Thymus (tissue), 11 donors: Measurements from ENCODE around the gene ZC3H8. TPM values are rescaled to one million over a fixed set of nuclear protein-coding genes. Genes with fewer than 3 reads are reported as not detected.
"Not testable (repeated sequence)": the region's sequence is repeated elsewhere in the genome, so short reads cannot be mapped to it uniquely, and the experiment has no call there.

Experiments
- DNase-seq, 9 donors: peaks; one replicate each; pipeline ENCODE4 v3.0.0-alpha.2; 2013; ENCODE audit warnings: low spot score in 9 of 9, low read depth in 6 of 9, missing footprints in 1 of 9
- H3K27ac ChIP-seq, 2 donors: one replicate each; pipeline ENCODE4 v1.5.1; 2013; ENCODE audit warnings: control low read depth in 1 of 2, low read depth in 1 of 2, low read length in 1 of 2, mild to moderate bottlenecking in 1 of 2, moderate library complexity in 1 of 2
- H3K27me3 ChIP-seq, 2 donors: one replicate each; pipeline ENCODE4 v1.5.1; 2013; ENCODE audit warnings: low read length in 1 of 2; ENCODE audit not compliant: control insufficient read depth in 2 of 2, insufficient read depth in 1 of 2
- H3K36me3 ChIP-seq, 2 donors: one replicate each; pipeline ENCODE4 v1.5.1; 2013; ENCODE audit warnings: low read length in 1 of 2, mild to moderate bottlenecking in 1 of 2, moderate library complexity in 1 of 2; ENCODE audit not compliant: control insufficient read depth in 2 of 2, insufficient read depth in 2 of 2
- H3K4me1 ChIP-seq, 2 donors: one replicate each; pipeline ENCODE4 v1.5.1; 2013; ENCODE audit warnings: low read length in 2 of 2; ENCODE audit not compliant: control insufficient read depth in 2 of 2, insufficient read depth in 2 of 2
- H3K4me3 ChIP-seq, 2 donors: one replicate each; pipeline ENCODE4 v1.5.1; 2013; ENCODE audit warnings: low read length in 2 of 2, control low read depth in 1 of 2, mild to moderate bottlenecking in 1 of 2
- H3K9me3 ChIP-seq, 2 donors: one replicate each; pipeline ENCODE4 v1.5.1; 2013; ENCODE audit warnings: low read length in 1 of 2, mild to moderate bottlenecking in 1 of 2; ENCODE audit not compliant: control insufficient read depth in 2 of 2, insufficient read depth in 1 of 2
- WGBS: extraction: QIAGEN DNeasy Blood & Tissue Kit; methylation state at CpG from one replicate; pipeline ENCODE4 v1.1.7; 2013; 5-methylcytosine and 5-hydroxymethylcytosine counted together
- polyA plus RNA-seq: library from polyadenylated mRNA; stranded (reverse); fragments of 200-250 nt; gene quantifications from one replicate; pipeline ENCODE4 v1.2.3, GENCODE V29; 2013
- total RNA-seq: library from RNA; stranded (reverse); fragments of 120-200 nt; gene quantifications from one replicate; pipeline ENCODE4 v1.2.4, GENCODE V29; 2013
- donor health status: healthy.

The ZC3H8 gene
- total and polyA plus RNA-seq, 2 donors = 13.5 to 15.6 TPM

- 97% methylated on average over 3 of the region's 3 CpGs for WGBS
- no peak overlapping the region for H3K4me3 ChIP-seq
- DNase-seq = no peak
- H3K4me1 ChIP-seq = no peaks in the 10 kb centered on the region
- H3K27me3 ChIP-seq = no peaks in the 10 kb centered on the region
- peaks cover 18% of the 10 kb centered on the region in 2 donors for H3K36me3 ChIP-seq
- no peak overlapping the region for H3K27ac ChIP-seq
- H3K9me3 ChIP-seq = peaks cover 0 to 7% of the 10 kb centered on the region in 2 donors
Measured at GRCh38 chr2:112216167-112216566, 38.7 kb downstream of the ZC3H8 start.

- H3K4me3 ChIP-seq, H3K9me3 ChIP-seq, H3K27me3 ChIP-seq, DNase-seq, H3K4me1 ChIP-seq, H3K27ac ChIP-seq: not testable (repeated sequence)
- H3K36me3 ChIP-seq = peaks cover 10% of the 10 kb centered on the region in 2 donors
- WGBS = 97% methylated on average over 3 of the region's 3 CpGs
Measured at GRCh38 chr2:112207905-112208304, 46.9 kb downstream of the ZC3H8 start.

GRCh38 chr2:112204411-112204810 is 50.4 kb downstream of the ZC3H8 start:
- H3K9me3 ChIP-seq = peaks cover 0 to 3% of the 10 kb centered on the region in 2 donors
- H3K4me3 ChIP-seq = no peak overlapping the region
- no peaks in the 10 kb centered on the region for H3K36me3 ChIP-seq
- WGBS = 96% methylated on average over 2 of the region's 2 CpGs
- no peak overlapping the region for H3K27ac ChIP-seq
- H3K4me1 ChIP-seq = peaks cover 3 to 5% of the 10 kb centered on the region in 2 donors
- no peaks in the 10 kb centered on the region for H3K27me3 ChIP-seq
- DNase-seq = no peak

GRCh38 chr2:112201696-112202430 is 53.0 kb downstream of the ZC3H8 start:
- Histone ChIP-seq H3K27ac (no peak overlapping the region), H3K4me3 (no peak overlapping the region), H3K36me3 (no peaks in the 10 kb centered on the region), H3K9me3 (peaks cover 0 to 3% of the 10 kb centered on the region in 2 donors), H3K4me1 (peaks cover 3 to 5% of the 10 kb centered on the region in 2 donors), H3K27me3 (no peaks in the 10 kb centered on the region)
- 96% methylated on average over 3 of the region's 3 CpGs for WGBS
- no peak for DNase-seq

- Histone ChIP-seq H3K27me3 (no peaks in the 10 kb centered on the region), H3K27ac (no peak overlapping the region), H3K4me3 (no peak overlapping the region), H3K36me3 (no peaks in the 10 kb centered on the region), H3K9me3 (peaks cover 0 to 3% of the 10 kb centered on the region in 2 donors), H3K4me1 (peaks cover 13 to 30% of the 10 kb centered on the region in 2 donors)
- DNase-seq = no peak
- WGBS = 94% methylated on average over 3 of the region's 3 CpGs
Measured at GRCh38 chr2:112199188-112199587, 55.7 kb downstream of the ZC3H8 start.

GRCh38 chr2:112198780-112199179 is 56.1 kb downstream of the ZC3H8 start:
- H3K27ac ChIP-seq = no peak overlapping the region
- H3K4me3 ChIP-seq = no peak overlapping the region
- no peaks in the 10 kb centered on the region for H3K36me3 ChIP-seq
- no peaks in the 10 kb centered on the region for H3K27me3 ChIP-seq
- H3K4me1 ChIP-seq = peaks cover 14 to 34% of the 10 kb centered on the region in 2 donors
- DNase-seq = no peak
- H3K9me3 ChIP-seq = peaks cover 0 to 3% of the 10 kb centered on the region in 2 donors

GRCh38 chr2:112197868-112198267 is 57.0 kb downstream of the ZC3H8 start:
- Histone ChIP-seq H3K27me3 (no peaks in the 10 kb centered on the region), H3K27ac (no peak overlapping the region), H3K36me3 (no peaks in the 10 kb centered on the region), H3K4me1 (peaks cover 14 to 34% of the 10 kb centered on the region in 2 donors), H3K9me3 (peaks cover 0 to 3% of the 10 kb centered on the region in 2 donors), H3K4me3 (no peak overlapping the region)
- WGBS = 96% methylated on average over 1 of the region's 1 CpG
- no peak for DNase-seq

- Histone ChIP-seq H3K27me3 (no peaks in the 10 kb centered on the region), H3K27ac (peak overlapping the region in 1 of 2 donors; percentile 25), H3K4me3 (no peak overlapping the region), H3K36me3 (no peaks in the 10 kb centered on the region), H3K9me3 (peaks cover 0 to 3% of the 10 kb centered on the region in 2 donors), H3K4me1 (peaks cover 12 to 32% of the 10 kb centered on the region in 2 donors)
- peak in 1 of 9 donors; percentile 57 for DNase-seq
Measured at GRCh38 chr2:112195950-112196349, 58.9 kb downstream of the ZC3H8 start.

GRCh38 chr2:112195167-112195766 is 59.6 kb downstream of the ZC3H8 start:
- WGBS = 96% methylated on average over 8 of the region's 8 CpGs
- no peaks in the 10 kb centered on the region for H3K9me3 ChIP-seq
- H3K27ac ChIP-seq = no peak overlapping the region

More at GRCh38 chr2:112195167-112195766, 59.6 kb downstream of the ZC3H8 start:
- H3K27me3 ChIP-seq = no peaks in the 10 kb centered on the region
- H3K4me1 ChIP-seq = peaks cover 10 to 32% of the 10 kb centered on the region in 2 donors
- H3K36me3 ChIP-seq = no peaks in the 10 kb centered on the region
- no peak overlapping the region for H3K4me3 ChIP-seq
- no peak for DNase-seq
